Left lobe of liver (tissue), 2 donors: Measurements from ENCODE around the gene NAT9. TPM values are rescaled to one million over a fixed set of nuclear protein-coding genes. Genes with fewer than 3 reads are reported as not detected.

Experiments
- ATAC-seq: fragments of 200-7000 bp; cut with Tn5 transposase; one replicate; pipeline ENCODE4 v1.9.1; 2020; ENCODE audit warnings: mild to moderate bottlenecking, moderate library complexity
- DNase-seq: peaks from one replicate; pipeline ENCODE4 v3.0.0-alpha.2; 2020; ENCODE audit warnings: low spot score
- total RNA-seq: library from RNA; stranded (reverse); gene quantifications from one replicate; pipeline ENCODE4 v1.2.1, GENCODE V29; 2021
- donor health status: DM: no; HTN: no; CAD: no; lungs with moderate emphysema.
- donor health status: DM: no; HTN: yes; CAD: no.

NAT9 gene
- total RNA-seq, 1 donor from 2014 or later = 21.5 TPM

GRCh38 chr17:74746922-74747321, 29.2 kb downstream of the NAT9 start:
- no peak for ATAC-seq
- no peak for DNase-seq

GRCh38 chr17:74746376-74746775, 29.8 kb downstream of the NAT9 start:
- no peak for ATAC-seq

GRCh38 chr17:74745548-74746177, 30.5 kb downstream of the NAT9 start:
- ATAC-seq (no peak), DNase-seq (no peak)

More at GRCh38 chr17:74746376-74746775, 29.8 kb downstream of the NAT9 start:
- DNase-seq = no peak

- ATAC-seq = peak; percentile 72
- peak; percentile 94 for DNase-seq
Measured at GRCh38 chr17:74744714-74745547, 31.2 kb downstream of the NAT9 start.

- ATAC-seq = no peak
- no peak for DNase-seq
Measured at GRCh38 chr17:74744349-74744713, 31.8 kb downstream of the NAT9 start.

- no peak for DNase-seq
- ATAC-seq = no peak
Measured at GRCh38 chr17:74743755-74744154, 32.4 kb downstream of the NAT9 start.

- ATAC-seq (no peak), DNase-seq (no peak)
Measured at GRCh38 chr17:74742978-74743545, 33.1 kb downstream of the NAT9 start.

- no peak for DNase-seq
Measured at GRCh38 chr17:74742153-74742515, 34.0 kb downstream of the NAT9 start.

GRCh38 chr17:74740641-74741387, 35.3 kb downstream of the NAT9 start:
- ATAC-seq (no peak), DNase-seq (no peak)

More at GRCh38 chr17:74742153-74742515, 34.0 kb downstream of the NAT9 start:
- ATAC-seq = no peak

GRCh38 chr17:74740173-74740572, 36.0 kb downstream of the NAT9 start:
- no peak for DNase-seq
- ATAC-seq = no peak

GRCh38 chr17:74739227-74739831, 36.8 kb downstream of the NAT9 start:
- DNase-seq (no peak), ATAC-seq (no peak)

GRCh38 chr17:74738051-74738996, 37.8 kb downstream of the NAT9 start:
- no peak for DNase-seq
- ATAC-seq = no peak

GRCh38 chr17:74737299-74738050, 38.7 kb downstream of the NAT9 start:
- peak; percentile 60 for ATAC-seq
- DNase-seq = peak; percentile 65

- ATAC-seq (peak; percentile 84), DNase-seq (peak; percentile 95)
Measured at GRCh38 chr17:74736513-74737298, 39.4 kb downstream of the NAT9 start, which contains the start of gene RAB37. Gene RAB37 (plus strand): TSS chr17:74737256. CDS start chr17:74737273, 17 bp downstream.

GRCh38 chr17:74734256-74734655, 41.9 kb downstream of the NAT9 start:
- no peak for DNase-seq
- ATAC-seq = no peak

- DNase-seq = no peak
- no peak for ATAC-seq
Measured at GRCh38 chr17:74733365-74734122, 42.6 kb downstream of the NAT9 start.
